Mesendoderm (in vitro differentiated cells): ENCODE measurements around the gene STOML1.

Experiments
- DNase-seq: peaks from one replicate; pipeline ENCODE4 v3.0.0; 2013
- H2AK5ac ChIP-seq: 2 replicates; pipeline ENCODE4 v1.6.1; 2013; ENCODE audit warnings: low read length, inconsistent platforms
- H2BK120ac ChIP-seq: 2 replicates; pipeline ENCODE4 v1.6.1; 2013; ENCODE audit warnings: low read depth, mild to moderate bottlenecking, low read length, moderate library complexity, mixed read lengths
- H2BK15ac ChIP-seq: replicated peaks from 2 replicates; pipeline ENCODE4 v1.6.1; 2013; ENCODE audit warnings: low read depth, mild to moderate bottlenecking, moderate library complexity
- H2BK5ac ChIP-seq: 2 replicates; pipeline ENCODE4 v1.6.1; 2013; ENCODE audit warnings: low read length, inconsistent platforms
- H3K18ac ChIP-seq: 2 replicates; pipeline ENCODE4 v1.6.1; 2013; ENCODE audit warnings: mild to moderate bottlenecking, low read length, mixed read lengths
- H3K23ac ChIP-seq: one replicate; pipeline ENCODE4 v1.6.1; 2013; ENCODE audit warnings: low read length
- H3K27ac ChIP-seq: 2 replicates; pipeline ENCODE4 v1.5.1; 2013; ENCODE audit warnings: low read depth, mild to moderate bottlenecking, inconsistent platforms, low read length, moderate library complexity
- H3K27me3 ChIP-seq: 2 replicates; pipeline ENCODE4 v1.6.1; 2013; ENCODE audit warnings: low read length, control low read depth, mild to moderate bottlenecking, inconsistent platforms; ENCODE audit not compliant: insufficient read depth, poor library complexity
- H3K36me3 ChIP-seq: 2 replicates; pipeline ENCODE4 v1.6.1; 2013; ENCODE audit warnings: low read length, inconsistent platforms; ENCODE audit not compliant: control insufficient read depth, insufficient read depth
- H3K4ac ChIP-seq: one replicate; pipeline ENCODE4 v1.6.1; 2013; ENCODE audit warnings: low read depth, mild to moderate bottlenecking, low read length, moderate library complexity
- H3K4me1 ChIP-seq: 2 replicates; pipeline ENCODE4 v1.6.1; 2013; ENCODE audit warnings: low read depth, low read length, inconsistent platforms; ENCODE audit not compliant: control insufficient read depth
- H3K4me2 ChIP-seq: 2 replicates; pipeline ENCODE4 v1.6.1; 2013; ENCODE audit warnings: low read length
- H3K4me3 ChIP-seq: 2 replicates; pipeline ENCODE4 v1.5.1; 2013; ENCODE audit warnings: mild to moderate bottlenecking, low read length
- H3K56ac ChIP-seq: one replicate; pipeline ENCODE4 v1.6.1; 2013; ENCODE audit warnings: low read length
- H3K79me1 ChIP-seq: 2 replicates; pipeline ENCODE4 v1.6.1; 2013; ENCODE audit warnings: low read length, inconsistent platforms
- H3K79me2 ChIP-seq: 2 replicates; pipeline ENCODE4 v1.6.1; 2013; ENCODE audit warnings: mild to moderate bottlenecking, low read length; ENCODE audit not compliant: control insufficient read depth, insufficient read depth
- H3K9ac ChIP-seq: 2 replicates; pipeline ENCODE4 v1.6.1; 2013; ENCODE audit warnings: low read length, inconsistent platforms
- H4K5ac ChIP-seq: one replicate; pipeline ENCODE4 v1.6.1; 2013; ENCODE audit warnings: low read length
- H4K8ac ChIP-seq: one replicate; pipeline ENCODE4 v1.6.1; 2013; ENCODE audit warnings: low read depth, mild to moderate bottlenecking, control low read depth, low read length, moderate library complexity
- WGBS: extraction: QIAGEN DNeasy Blood & Tissue Kit; methylation state at CpG from one replicate; pipeline ENCODE4 v1.1.7; 2013; ENCODE audit warnings: low lambda C conversion rate, missing lambda C conversion rate; ENCODE audit not compliant: insufficient coverage; ENCODE audit errors: extremely low coverage; 5-methylcytosine and 5-hydroxymethylcytosine counted together

STOML1 gene

GRCh38 chr15:73959801-73960200, 32.3 kb downstream of the STOML1 start:
- H3K4me3 ChIP-seq = no peak overlapping the region
- H4K5ac ChIP-seq = no peak overlapping the region
- no peak overlapping the region for H2BK15ac ChIP-seq
- no peak overlapping the region for H3K18ac ChIP-seq
- no peak overlapping the region for H3K4ac ChIP-seq
- H3K79me1 ChIP-seq = no peaks in the 10 kb centered on the region
- WGBS = no CpG with 5 or more reads among the region's 6 CpGs
- H3K27ac ChIP-seq = no peak overlapping the region
- no peak overlapping the region for H2BK120ac ChIP-seq
- H3K9ac ChIP-seq = no peak overlapping the region
- no peak overlapping the region for H4K8ac ChIP-seq
- H3K79me2 ChIP-seq = no peaks in the 10 kb centered on the region
- no peak overlapping the region for H3K23ac ChIP-seq
- H3K27me3 ChIP-seq = no peaks in the 10 kb centered on the region
- H3K56ac ChIP-seq = no peak overlapping the region
- H3K36me3 ChIP-seq = no peaks in the 10 kb centered on the region
- H2BK5ac ChIP-seq = no peak overlapping the region
- no peak overlapping the region for H3K4me2 ChIP-seq
- H3K4me1 ChIP-seq = no peaks in the 10 kb centered on the region
- no peak for DNase-seq
- no peak overlapping the region for H2AK5ac ChIP-seq

GRCh38 chr15:73959012-73959581, 33.0 kb downstream of the STOML1 start:
- Histone ChIP-seq H3K23ac (no peak overlapping the region), H3K27ac (no peak overlapping the region)
- WGBS = no CpG with 5 or more reads among the region's 8 CpGs

GRCh38 chr15:73957785-73958184, 34.3 kb downstream of the STOML1 start:
- H3K79me1 ChIP-seq = no peaks in the 10 kb centered on the region
- no peak overlapping the region for H3K18ac ChIP-seq

More at GRCh38 chr15:73959012-73959581, 33.0 kb downstream of the STOML1 start:
- Histone ChIP-seq H3K4me1 (no peaks in the 10 kb centered on the region), H2BK120ac (no peak overlapping the region), H3K36me3 (no peaks in the 10 kb centered on the region), H3K27me3 (no peaks in the 10 kb centered on the region), H3K56ac (no peak overlapping the region), H2AK5ac (no peak overlapping the region), H3K79me2 (no peaks in the 10 kb centered on the region), H3K9ac (no peak overlapping the region), H3K4ac (no peak overlapping the region), H2BK5ac (no peak overlapping the region), H3K4me3 (no peak overlapping the region), H4K5ac (no peak overlapping the region), H3K79me1 (no peaks in the 10 kb centered on the region), H4K8ac (no peak overlapping the region), H3K4me2 (no peak overlapping the region), H2BK15ac (no peak overlapping the region), H3K18ac (no peak overlapping the region)
- DNase-seq = no peak

GRCh38 chr15:73957276-73957675, 34.8 kb downstream of the STOML1 start:
- no peaks in the 10 kb centered on the region for H3K27me3 ChIP-seq
- no peak overlapping the region for H3K56ac ChIP-seq
- H3K79me1 ChIP-seq = no peaks in the 10 kb centered on the region
- no peaks in the 10 kb centered on the region for H3K36me3 ChIP-seq
- no peak overlapping the region for H3K23ac ChIP-seq
- H3K79me2 ChIP-seq = no peaks in the 10 kb centered on the region
- no peak overlapping the region for H2BK15ac ChIP-seq
- no peak overlapping the region for H4K8ac ChIP-seq
- H2BK5ac ChIP-seq = no peak overlapping the region
- H3K4me1 ChIP-seq = no peaks in the 10 kb centered on the region
- H3K4me2 ChIP-seq = no peak overlapping the region
- no peak overlapping the region for H3K27ac ChIP-seq
- no peak overlapping the region for H3K18ac ChIP-seq
- H3K4ac ChIP-seq = no peak overlapping the region
- H3K4me3 ChIP-seq = no peak overlapping the region
- H2AK5ac ChIP-seq = no peak overlapping the region
- H2BK120ac ChIP-seq = no peak overlapping the region
- no CpG with 5 or more reads among the region's 8 CpGs for WGBS
- no peak for DNase-seq
- no peak overlapping the region for H3K9ac ChIP-seq
- H4K5ac ChIP-seq = no peak overlapping the region

More at GRCh38 chr15:73957785-73958184, 34.3 kb downstream of the STOML1 start:
- no CpG with 5 or more reads among the region's 2 CpGs for WGBS
- no peak overlapping the region for H3K4me3 ChIP-seq
- no peak overlapping the region for H3K56ac ChIP-seq
- DNase-seq = no peak
- H2BK120ac ChIP-seq = no peak overlapping the region
- H3K9ac ChIP-seq = no peak overlapping the region
- H4K5ac ChIP-seq = no peak overlapping the region
- H3K4me1 ChIP-seq = no peaks in the 10 kb centered on the region
- H3K4ac ChIP-seq = no peak overlapping the region
- no peak overlapping the region for H3K4me2 ChIP-seq
- no peaks in the 10 kb centered on the region for H3K36me3 ChIP-seq
- H2BK15ac ChIP-seq = no peak overlapping the region
- H3K27ac ChIP-seq = no peak overlapping the region
- H4K8ac ChIP-seq = no peak overlapping the region
- no peaks in the 10 kb centered on the region for H3K27me3 ChIP-seq
- H3K23ac ChIP-seq = no peak overlapping the region
- no peaks in the 10 kb centered on the region for H3K79me2 ChIP-seq
- H2BK5ac ChIP-seq = no peak overlapping the region
- H2AK5ac ChIP-seq = no peak overlapping the region

- no peak overlapping the region for H3K4me3 ChIP-seq
- H3K9ac ChIP-seq = no peak overlapping the region
- no peak overlapping the region for H3K4ac ChIP-seq
- H2BK5ac ChIP-seq = no peak overlapping the region
- no peak overlapping the region for H2BK15ac ChIP-seq
- H3K56ac ChIP-seq = no peak overlapping the region
- no peak for DNase-seq
- no peak overlapping the region for H3K23ac ChIP-seq
- H2BK120ac ChIP-seq = no peak overlapping the region
- H3K79me1 ChIP-seq = no peaks in the 10 kb centered on the region
- H3K79me2 ChIP-seq = no peaks in the 10 kb centered on the region
- no peak overlapping the region for H3K4me2 ChIP-seq
- no peak overlapping the region for H3K27ac ChIP-seq
- H4K5ac ChIP-seq = no peak overlapping the region
- no peaks in the 10 kb centered on the region for H3K36me3 ChIP-seq
- H2AK5ac ChIP-seq = no peak overlapping the region
- no peak overlapping the region for H4K8ac ChIP-seq
- no peak overlapping the region for H3K18ac ChIP-seq
- WGBS = no CpG with 5 or more reads among the region's 9 CpGs
- no peaks in the 10 kb centered on the region for H3K27me3 ChIP-seq
- peaks cover under 1% of the 10 kb centered on the region for H3K4me1 ChIP-seq
Measured at GRCh38 chr15:73956743-73957135, 35.4 kb downstream of the STOML1 start.
